Cardiac muscle cell (in vitro differentiated cells and primary cell): ENCODE data around the gene NCR3LG1. TPM values are rescaled to one million over a fixed set of nuclear protein-coding genes. Genes with fewer than 3 reads are reported as not detected.

Experiments
- DNase-seq, 2 donors: peaks; one replicate each; pipeline versions ENCODE4 v3.0.0 to v3.0.0-alpha.2; 2010 to 2017; ENCODE audit warnings: low read depth in 1 of 2, low spot score in 1 of 2
- H3K27ac ChIP-seq: fragments of 200-600 bp; sonication (generic); 2 replicates; pipeline ENCODE4 v1.5.1; 2016
- H3K27me3 ChIP-seq: fragments of 200-600 bp; sonication (generic); 2 replicates; pipeline ENCODE4 v1.6.0; 2016; ENCODE audit warnings: control low read depth
- H3K36me3 ChIP-seq: fragments of 200-600 bp; sonication (generic); 2 replicates; pipeline ENCODE4 v1.5.1; 2016; ENCODE audit warnings: control low read depth
- H3K4me1 ChIP-seq: fragments of 200-600 bp; sonication (generic); 2 replicates; pipeline ENCODE4 v1.8.1; 2017; ENCODE audit warnings: low read depth, mild to moderate bottlenecking, mixed run types
- H3K4me3 ChIP-seq: fragments of 200-600 bp; sonication (generic); 2 replicates; pipeline ENCODE4 v1.5.1; 2016; ENCODE audit warnings: mild to moderate bottlenecking
- H3K9me3 ChIP-seq: fragments of 200-600 bp; sonication (generic); 2 replicates; pipeline ENCODE4 v1.5.1; 2017; ENCODE audit warnings: low read depth, mild to moderate bottlenecking, control low read depth
- polyA plus RNA-seq: library from polyadenylated mRNA; unstranded; fragments of >200 nt; fragmentation: Nextera tagmentation; extraction: Ambion mirVana; gene quantifications from 2 replicates; pipeline ENCODE4 v1.2.1, GENCODE V29; 2016
- total RNA-seq: library from RNA; depleted of rRNA; stranded (reverse); fragments of >200 nt; gene quantifications from 2 replicates; pipeline ENCODE4 v1.2.3, GENCODE V29; 2016
- TF ChIP-seq, protein P1 (sequence below): IDR thresholded peaks from 2 replicates; pipeline ENCODE4 v1.5.1; 2012; ENCODE audit warnings: low read depth, mild to moderate bottlenecking, low read length

Gene NCR3LG1
- total and polyA plus RNA-seq, 2 experiments from 2014 or later = 2.7 to 7.6 TPM

DNA sequence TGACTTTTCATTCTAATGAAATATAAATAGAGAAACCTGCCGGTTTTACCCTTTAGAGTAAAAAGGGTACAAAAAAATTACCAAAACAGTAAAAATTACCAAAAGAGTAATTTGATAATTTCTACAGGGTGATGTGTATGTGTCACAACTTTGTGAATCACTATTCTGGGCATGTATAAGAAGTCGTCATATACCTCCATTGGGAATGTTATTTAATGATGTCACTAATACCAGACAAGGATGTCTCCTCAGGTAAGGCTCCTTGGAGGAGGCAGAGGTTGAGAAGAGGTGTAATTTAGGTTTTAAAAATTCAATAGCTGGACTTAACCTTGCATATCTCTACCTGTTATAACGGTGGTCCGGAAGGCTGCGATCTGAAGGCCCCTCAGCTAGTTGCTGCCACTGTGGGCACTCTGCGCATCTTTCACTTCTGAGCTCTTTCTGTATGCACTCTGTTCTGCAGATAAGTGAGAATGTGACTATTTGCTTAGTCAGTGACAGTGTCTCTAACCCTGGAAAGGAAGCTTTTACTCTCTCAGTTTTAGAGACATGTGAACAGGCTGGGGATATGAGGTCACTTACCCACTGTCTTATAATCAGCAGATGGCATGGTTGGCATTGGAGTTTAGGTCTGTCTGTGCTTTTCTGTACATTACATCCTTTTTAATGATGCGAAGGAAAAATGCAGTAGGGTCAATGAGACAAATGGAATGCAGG is 987 bp upstream of the NCR3LG1 start:
- H3K27ac ChIP-seq = no peak overlapping the region
- no peak overlapping the region for H3K4me3 ChIP-seq
- no peaks in the 10 kb centered on the region for H3K36me3 ChIP-seq
- no peak for DNase-seq
- H3K9me3 ChIP-seq = no peaks in the 10 kb centered on the region
- TF ChIP-seq, protein P1, sequence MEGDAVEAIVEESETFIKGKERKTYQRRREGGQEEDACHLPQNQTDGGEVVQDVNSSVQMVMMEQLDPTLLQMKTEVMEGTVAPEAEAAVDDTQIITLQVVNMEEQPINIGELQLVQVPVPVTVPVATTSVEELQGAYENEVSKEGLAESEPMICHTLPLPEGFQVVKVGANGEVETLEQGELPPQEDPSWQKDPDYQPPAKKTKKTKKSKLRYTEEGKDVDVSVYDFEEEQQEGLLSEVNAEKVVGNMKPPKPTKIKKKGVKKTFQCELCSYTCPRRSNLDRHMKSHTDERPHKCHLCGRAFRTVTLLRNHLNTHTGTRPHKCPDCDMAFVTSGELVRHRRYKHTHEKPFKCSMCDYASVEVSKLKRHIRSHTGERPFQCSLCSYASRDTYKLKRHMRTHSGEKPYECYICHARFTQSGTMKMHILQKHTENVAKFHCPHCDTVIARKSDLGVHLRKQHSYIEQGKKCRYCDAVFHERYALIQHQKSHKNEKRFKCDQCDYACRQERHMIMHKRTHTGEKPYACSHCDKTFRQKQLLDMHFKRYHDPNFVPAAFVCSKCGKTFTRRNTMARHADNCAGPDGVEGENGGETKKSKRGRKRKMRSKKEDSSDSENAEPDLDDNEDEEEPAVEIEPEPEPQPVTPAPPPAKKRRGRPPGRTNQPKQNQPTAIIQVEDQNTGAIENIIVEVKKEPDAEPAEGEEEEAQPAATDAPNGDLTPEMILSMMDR = no peak
- peaks cover 41% of the 10 kb centered on the region for H3K27me3 ChIP-seq
- H3K4me1 ChIP-seq = peaks cover 6% of the 10 kb centered on the region

DNA sequence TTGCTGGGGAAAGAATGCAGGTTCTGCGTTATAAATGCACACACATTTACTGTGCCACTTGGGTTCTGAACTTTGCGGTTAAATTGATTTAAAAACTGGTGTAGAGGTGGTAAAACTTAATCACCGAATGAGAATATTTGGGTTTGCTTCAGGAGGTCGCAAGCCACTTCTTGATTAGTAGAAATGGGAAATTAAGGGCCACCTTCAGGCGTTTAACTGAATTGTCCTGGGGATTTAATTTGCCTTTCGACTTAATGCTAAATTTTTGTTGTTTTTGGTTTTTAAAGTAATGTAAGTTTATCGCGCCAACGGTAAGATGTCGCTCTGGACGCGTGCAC is 459 bp upstream of the NCR3LG1 start:
- no peak overlapping the region for H3K27ac ChIP-seq
- no peak for DNase-seq
- TF ChIP-seq, protein P1 = peak; percentile 25
- H3K9me3 ChIP-seq = no peaks in the 10 kb centered on the region
- H3K4me1 ChIP-seq = peaks cover 6% of the 10 kb centered on the region
- peaks cover 41% of the 10 kb centered on the region for H3K27me3 ChIP-seq
- peak overlapping the region; percentile 43 for H3K4me3 ChIP-seq
- H3K36me3 ChIP-seq = no peaks in the 10 kb centered on the region

DNA sequence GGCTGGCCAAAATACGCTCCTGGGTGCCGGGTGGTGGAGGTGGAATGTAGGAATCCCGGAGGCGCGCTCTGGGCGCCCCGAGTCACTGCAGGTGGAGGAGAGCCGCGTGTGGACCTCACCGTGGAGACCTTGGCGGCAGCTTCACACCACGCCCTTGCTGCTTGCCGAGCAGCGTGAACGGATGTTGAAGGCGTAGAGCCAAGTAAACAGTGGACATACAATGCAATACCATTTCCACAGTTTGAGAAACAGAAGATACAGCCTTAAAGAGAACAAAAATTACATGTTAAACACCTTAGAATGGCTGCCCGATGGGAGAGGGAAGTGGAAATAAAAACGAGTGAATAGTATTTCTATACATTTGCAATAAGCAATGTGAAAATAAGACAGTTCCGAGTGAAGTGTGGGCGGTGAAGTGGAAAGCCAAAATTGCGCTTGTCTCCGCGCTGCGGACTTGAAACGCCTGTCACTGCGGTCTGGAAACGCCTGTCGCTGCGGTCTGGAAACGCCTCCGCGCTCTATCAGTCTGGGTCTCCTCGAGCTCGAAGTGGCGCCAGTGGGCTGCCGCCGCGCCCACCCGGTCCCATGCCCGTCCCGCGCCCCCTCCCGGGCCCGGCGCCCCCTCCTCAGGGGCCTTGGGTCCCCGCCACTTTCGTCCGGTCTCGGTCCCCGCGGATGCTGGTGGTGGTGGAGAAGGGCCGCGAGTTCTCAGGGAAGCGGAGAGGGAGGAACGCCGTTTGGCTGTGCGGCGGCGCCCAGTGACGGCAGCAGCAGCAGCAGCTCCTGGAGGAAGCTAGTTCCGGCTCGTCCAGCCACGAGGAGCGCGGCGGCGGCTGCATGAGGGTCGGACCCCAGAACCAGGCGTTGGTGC is 1.6 kb downstream of the NCR3LG1 start:
- peak; percentile 87 to 90 for DNase-seq
- Histone ChIP-seq H3K4me1 (peaks cover 6% of the 10 kb centered on the region), H3K36me3 (no peaks in the 10 kb centered on the region), H3K27ac (peak overlapping the region; percentile 23), H3K4me3 (peak overlapping the region; percentile 43), H3K9me3 (no peaks in the 10 kb centered on the region), H3K27me3 (peaks cover 41% of the 10 kb centered on the region)
- TF ChIP-seq, protein P1 = no peak

DNA sequence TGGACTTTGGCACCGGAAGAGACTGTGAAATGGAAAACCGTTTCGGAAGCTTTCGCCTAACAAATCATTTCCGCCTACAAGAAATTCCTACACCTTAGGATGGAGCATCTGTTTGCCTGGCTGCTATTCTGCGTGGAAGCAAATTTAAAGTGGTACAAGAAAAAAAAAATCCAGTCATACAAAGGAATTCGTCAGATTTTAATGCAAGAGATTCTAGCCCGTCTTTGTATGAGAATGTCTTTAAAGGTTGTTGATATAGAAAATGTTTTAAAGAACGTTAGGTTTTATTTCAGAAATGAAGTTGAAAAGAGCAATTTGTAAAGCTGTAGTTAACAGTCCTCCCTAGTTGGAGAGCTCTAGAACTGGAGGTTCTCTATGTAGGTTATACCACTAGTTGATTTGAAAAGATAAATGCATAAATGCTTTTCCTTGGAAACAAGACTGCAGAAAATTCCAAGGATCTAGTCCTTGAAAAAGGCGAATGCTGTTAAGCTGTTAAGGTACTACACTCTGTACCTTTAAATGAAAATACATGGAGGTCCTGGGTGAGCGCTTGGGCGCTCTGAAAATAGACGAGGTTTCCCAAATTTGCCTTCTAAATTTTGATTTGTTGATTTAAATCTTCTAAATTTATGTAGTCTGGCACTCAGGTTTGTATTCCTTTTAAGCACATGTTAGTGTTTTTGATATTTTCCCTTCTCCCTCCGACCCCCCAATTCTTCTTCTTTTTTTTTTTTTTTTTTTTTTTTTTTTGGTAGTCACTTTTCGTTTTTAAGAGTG is 2.4 kb downstream of the NCR3LG1 start:
- peaks cover 6% of the 10 kb centered on the region for H3K4me1 ChIP-seq
- DNase-seq = no peak
- TF ChIP-seq, protein P1 = no peak
- H3K4me3 ChIP-seq = peak overlapping the region; percentile 43
- H3K27ac ChIP-seq = peak overlapping the region; percentile 23
- H3K36me3 ChIP-seq = no peaks in the 10 kb centered on the region
- H3K9me3 ChIP-seq = no peaks in the 10 kb centered on the region
- H3K27me3 ChIP-seq = peaks cover 40% of the 10 kb centered on the region

DNA sequence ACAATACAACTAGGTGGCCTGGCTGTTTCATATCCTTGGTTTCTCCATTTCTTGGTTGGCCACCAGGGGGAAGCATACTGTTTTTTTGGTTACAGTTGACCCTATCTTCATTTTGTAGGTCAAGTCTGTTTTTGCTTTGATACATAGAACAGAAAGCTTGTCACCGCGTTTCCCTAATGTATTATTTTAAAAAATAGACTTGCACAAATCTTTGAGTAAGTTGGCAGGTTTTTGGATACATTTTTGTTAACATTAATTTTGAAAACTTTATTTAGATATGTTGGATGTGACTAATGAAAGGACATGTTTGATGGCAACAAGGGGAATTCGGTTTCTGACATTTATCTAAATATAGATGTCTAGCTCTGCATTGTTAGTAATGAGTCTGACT is 3.0 kb downstream of the NCR3LG1 start:
- no peak overlapping the region for H3K4me3 ChIP-seq
- DNase-seq = peak; percentile 76 to 83
- H3K9me3 ChIP-seq = no peaks in the 10 kb centered on the region
- TF ChIP-seq, protein P1 = peak; percentile 71
- no peak overlapping the region for H3K27ac ChIP-seq
- peaks cover 34% of the 10 kb centered on the region for H3K27me3 ChIP-seq
- H3K36me3 ChIP-seq = no peaks in the 10 kb centered on the region
- H3K4me1 ChIP-seq = peaks cover 6% of the 10 kb centered on the region
